Rectal smooth muscle tissue (tissue), 1 donor: ENCODE results near the gene ACOX1.

Experiments
- H3K27ac ChIP-seq: one replicate; pipeline ENCODE4 v1.7.0; 2013; ENCODE audit warnings: low read depth, low read length, inconsistent platforms
- H3K27me3 ChIP-seq: one replicate; pipeline ENCODE4 v1.7.0; 2013; ENCODE audit warnings: low read length; ENCODE audit not compliant: control insufficient read depth, insufficient read depth
- H3K36me3 ChIP-seq: one replicate; pipeline ENCODE4 v1.7.0; 2013; ENCODE audit warnings: low read length; ENCODE audit not compliant: control insufficient read depth, insufficient read depth
- H3K4me1 ChIP-seq: one replicate; pipeline ENCODE4 v1.7.0; 2013; ENCODE audit warnings: low read length; ENCODE audit not compliant: control insufficient read depth, insufficient read depth
- H3K4me3 ChIP-seq: one replicate; pipeline ENCODE4 v1.7.0; 2013; ENCODE audit warnings: low read length
- H3K9ac ChIP-seq: one replicate; pipeline ENCODE4 v1.7.0; 2013; ENCODE audit warnings: low read length

Gene ACOX1

DNA sequence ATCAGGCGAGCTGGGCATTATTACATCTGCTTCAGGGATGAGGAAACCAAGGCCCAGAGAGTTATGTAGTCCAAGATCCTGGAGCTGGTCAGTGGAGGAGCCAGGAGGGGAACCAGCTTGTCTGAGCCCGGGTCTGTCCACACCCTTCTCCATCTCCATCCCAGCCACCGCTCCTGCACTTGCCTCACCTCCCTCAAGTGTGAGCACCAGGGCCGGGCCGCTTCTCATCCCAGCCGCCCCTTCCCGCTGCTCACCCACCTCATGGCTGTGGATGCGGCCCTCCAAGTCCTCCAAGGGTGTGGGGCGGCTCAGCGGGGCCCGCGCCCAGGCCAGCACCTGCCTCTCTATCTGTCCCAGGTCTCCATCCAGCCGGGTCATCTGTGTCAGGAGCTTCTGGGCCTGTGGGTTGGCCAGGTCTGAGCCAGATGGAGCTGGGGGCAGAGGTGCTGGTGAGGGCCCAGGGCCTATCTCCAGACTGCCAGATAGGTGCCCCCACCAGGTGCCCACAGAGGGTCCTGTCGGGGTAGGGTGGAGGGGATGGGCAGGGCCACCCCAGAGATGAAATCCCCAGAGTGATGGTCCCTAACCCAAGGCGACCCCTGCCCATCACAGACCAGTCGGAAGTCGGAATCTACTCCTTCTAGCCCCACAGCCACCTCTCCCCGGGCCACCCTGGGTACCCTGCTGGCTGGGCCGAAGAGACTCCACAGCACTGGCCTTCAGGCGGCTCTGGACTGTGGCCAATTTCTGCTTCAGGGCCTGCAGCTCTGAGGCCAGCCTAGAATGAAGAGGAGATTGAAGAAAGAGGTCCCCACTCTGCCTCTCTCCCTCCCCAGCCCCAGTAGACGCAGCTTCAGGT, 38.7 kb upstream of the ACOX1 start:
- no peaks in the 10 kb centered on the region for H3K36me3 ChIP-seq
- H3K4me3 ChIP-seq, result no peak overlapping the region
- H3K27me3 ChIP-seq, result no peaks in the 10 kb centered on the region
- no peak overlapping the region for H3K27ac ChIP-seq
- H3K9ac ChIP-seq, result no peak overlapping the region
- no peaks in the 10 kb centered on the region for H3K4me1 ChIP-seq

DNA sequence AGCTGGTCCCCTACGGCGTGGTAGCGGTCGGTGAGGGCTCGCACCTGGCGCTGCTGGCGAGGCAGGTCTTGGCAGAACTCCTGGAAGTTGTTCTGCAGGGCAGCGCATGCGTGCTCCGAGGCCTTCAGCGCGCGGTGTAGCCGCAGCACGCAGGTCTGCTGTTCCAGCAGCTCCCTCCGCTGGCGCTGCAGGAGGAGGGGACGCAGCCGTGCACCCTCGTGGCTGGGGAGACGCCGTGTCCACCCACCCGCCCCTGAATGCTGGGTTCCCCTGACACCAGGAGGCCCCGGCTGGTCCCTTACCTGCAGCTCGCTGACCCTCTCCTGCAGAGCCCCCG, 35.9 kb upstream of the ACOX1 start:
- no peaks in the 10 kb centered on the region for H3K36me3 ChIP-seq
- no peak overlapping the region for H3K4me3 ChIP-seq
- H3K4me1 ChIP-seq, result no peaks in the 10 kb centered on the region
- no peak overlapping the region for H3K27ac ChIP-seq
- no peaks in the 10 kb centered on the region for H3K27me3 ChIP-seq
- H3K9ac ChIP-seq, result no peak overlapping the region

DNA sequence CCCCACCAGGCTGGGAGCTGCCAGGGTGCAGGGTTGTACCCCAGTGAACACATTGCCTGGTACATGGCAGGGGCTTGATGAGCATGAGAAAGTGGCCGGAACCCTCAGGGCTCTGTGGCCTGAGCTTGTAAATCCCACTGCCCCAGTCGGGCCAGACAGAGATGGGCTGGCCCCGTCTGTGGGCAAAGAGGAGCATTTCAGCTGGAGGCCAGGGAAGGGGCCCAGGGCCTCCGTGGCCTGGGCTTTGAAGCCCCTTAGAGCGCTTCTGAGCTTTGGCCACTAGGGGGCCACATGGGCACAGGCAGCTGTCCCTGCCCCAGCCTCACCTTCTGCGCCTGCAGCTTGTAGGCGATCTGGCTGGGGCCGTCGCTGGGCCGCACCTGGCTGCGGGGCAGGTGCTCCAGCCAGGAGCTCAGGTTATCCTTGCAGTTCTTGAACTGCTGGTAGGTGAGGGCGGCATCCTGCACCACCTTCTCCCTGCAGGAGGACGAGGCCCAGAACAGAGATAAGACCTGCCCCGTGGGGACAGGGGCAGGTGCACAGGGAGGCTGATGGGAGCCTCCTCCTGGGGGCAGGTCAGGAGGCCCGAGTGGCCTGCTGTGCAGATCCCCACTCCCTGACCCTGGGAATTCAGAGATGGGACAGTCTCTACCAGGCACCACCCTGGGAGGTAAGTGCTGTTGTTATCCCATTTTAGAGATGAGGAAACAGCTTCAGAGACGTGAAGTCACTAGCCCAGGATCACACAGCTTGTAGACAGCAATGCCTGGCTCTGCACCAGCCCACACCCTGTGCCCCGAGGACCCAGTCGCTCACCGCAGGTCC, 35.3 kb upstream of the ACOX1 start:
- Histone ChIP-seq H3K4me1 (no peaks in the 10 kb centered on the region), H3K27me3 (no peaks in the 10 kb centered on the region), H3K27ac (no peak overlapping the region), H3K36me3 (no peaks in the 10 kb centered on the region), H3K9ac (no peak overlapping the region), H3K4me3 (no peak overlapping the region)

DNA sequence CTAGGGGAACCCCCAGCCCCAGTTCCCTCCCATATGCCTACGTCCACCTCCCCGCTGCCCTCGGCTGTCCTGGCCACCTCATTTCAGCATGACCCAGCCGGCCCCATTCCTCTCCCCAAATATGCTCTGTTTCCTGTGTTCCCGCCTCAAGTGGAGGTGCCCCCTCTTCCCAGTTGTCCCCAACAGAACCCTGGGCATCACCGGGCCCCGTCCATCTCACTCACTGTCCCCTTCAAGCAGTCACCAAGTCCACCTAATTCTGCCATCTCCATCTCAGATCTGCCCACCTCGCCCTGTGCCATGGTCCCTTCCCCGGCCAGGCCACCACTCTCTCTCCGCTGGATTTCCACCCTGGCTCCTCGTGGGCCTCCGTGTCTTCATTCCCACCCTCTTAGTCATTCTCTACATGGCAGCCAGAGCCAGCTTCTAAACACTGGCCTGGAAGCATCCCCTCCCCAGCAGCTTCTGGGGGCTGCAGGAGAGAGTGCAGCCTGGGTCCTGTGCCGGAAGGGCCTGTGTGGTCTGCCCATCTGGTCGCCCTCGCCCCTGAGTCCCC, 34.5 kb upstream of the ACOX1 start:
- H3K9ac ChIP-seq, result no peak overlapping the region

DNA sequence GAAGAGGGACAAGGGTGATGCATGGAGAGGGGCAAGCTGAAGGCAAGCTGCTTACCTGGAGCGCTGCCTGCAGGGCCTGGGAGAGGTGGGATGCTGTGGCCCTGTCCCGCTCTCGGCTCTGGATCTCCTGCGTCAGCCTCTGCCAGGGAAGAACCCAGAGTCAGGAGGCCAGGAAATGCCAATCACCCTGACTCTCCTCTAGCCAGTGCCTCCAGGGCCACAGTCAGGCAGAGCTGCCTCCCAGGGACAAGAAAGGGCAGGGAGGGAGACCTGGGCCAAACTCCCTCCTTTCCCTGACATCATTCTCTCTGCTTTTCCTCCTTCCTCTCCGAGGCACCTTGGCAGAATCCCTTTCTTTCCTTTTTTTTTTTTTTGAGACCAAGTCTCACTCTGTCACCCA, 33.0 kb upstream of the ACOX1 start:
- Histone ChIP-seq H3K27ac (no peak overlapping the region), H3K4me1 (no peaks in the 10 kb centered on the region), H3K36me3 (no peaks in the 10 kb centered on the region), H3K4me3 (no peak overlapping the region), H3K27me3 (no peaks in the 10 kb centered on the region), H3K9ac (no peak overlapping the region)

More for the DNA sequence above, 34.5 kb upstream of the ACOX1 start:
- H3K4me1 ChIP-seq, result no peaks in the 10 kb centered on the region
- no peaks in the 10 kb centered on the region for H3K27me3 ChIP-seq
- no peak overlapping the region for H3K27ac ChIP-seq
- no peaks in the 10 kb centered on the region for H3K36me3 ChIP-seq
- no peak overlapping the region for H3K4me3 ChIP-seq

DNA sequence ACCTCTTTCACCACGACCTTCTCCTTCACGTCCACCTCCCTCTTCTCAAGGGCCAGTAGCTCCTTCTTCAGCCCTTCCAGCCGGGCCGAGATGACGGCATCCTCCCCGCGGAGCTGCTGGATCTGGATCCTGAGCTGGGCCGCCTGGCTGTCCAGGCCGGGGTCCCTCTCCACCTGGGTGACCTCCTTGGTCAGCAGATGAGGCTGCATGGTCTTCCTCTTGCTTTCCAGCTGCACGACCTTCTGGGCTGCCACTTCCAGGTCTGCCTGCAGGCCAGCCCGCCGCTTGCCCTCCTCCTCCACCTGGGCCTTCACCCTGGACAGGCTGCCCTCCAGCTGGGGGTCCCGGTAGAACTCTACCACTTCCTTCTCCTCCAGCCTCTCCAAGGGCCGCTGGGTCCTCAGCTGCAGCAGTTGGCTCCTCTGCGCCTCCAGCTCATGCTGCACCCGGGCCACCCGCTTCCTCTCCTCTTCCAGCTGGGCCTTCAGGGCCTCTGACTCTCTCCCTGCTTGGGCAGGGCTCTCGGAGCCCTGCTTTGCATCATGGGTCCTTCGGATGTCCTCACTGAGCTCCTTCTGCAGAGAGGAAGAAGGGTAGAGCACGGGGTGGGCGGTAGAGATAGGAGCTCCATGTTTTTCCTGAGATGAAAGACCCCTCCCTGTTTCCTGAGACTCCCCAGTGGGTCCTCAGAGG, 31.1 kb upstream of the ACOX1 start:
- Histone ChIP-seq H3K4me3 (no peak overlapping the region), H3K4me1 (no peaks in the 10 kb centered on the region), H3K36me3 (no peaks in the 10 kb centered on the region), H3K9ac (no peak overlapping the region), H3K27me3 (no peaks in the 10 kb centered on the region), H3K27ac (no peak overlapping the region)

DNA sequence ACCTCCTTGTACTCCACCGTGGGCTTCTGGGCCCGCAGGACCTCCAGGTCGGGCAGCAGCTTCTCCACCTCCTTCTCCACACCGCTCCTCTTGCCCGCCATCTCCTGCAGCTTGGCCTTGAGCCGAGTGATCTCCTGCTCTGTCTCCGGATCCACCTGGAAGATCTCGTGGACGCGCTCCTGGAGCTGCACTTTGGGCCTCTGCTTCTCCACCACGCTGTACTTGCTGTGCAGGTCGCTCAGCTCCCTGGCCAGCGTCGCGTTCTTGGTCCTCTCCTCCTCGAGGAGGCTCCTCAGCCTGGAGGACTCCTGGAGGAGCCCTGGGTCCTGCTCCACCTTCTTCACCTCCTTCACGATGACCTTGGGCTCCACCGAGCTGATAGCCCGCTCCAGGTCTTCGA, 30.5 kb upstream of the ACOX1 start:
- Histone ChIP-seq H3K9ac (no peak overlapping the region), H3K27me3 (no peaks in the 10 kb centered on the region), H3K4me3 (no peak overlapping the region), H3K4me1 (no peaks in the 10 kb centered on the region), H3K36me3 (no peaks in the 10 kb centered on the region), H3K27ac (no peak overlapping the region)

DNA sequence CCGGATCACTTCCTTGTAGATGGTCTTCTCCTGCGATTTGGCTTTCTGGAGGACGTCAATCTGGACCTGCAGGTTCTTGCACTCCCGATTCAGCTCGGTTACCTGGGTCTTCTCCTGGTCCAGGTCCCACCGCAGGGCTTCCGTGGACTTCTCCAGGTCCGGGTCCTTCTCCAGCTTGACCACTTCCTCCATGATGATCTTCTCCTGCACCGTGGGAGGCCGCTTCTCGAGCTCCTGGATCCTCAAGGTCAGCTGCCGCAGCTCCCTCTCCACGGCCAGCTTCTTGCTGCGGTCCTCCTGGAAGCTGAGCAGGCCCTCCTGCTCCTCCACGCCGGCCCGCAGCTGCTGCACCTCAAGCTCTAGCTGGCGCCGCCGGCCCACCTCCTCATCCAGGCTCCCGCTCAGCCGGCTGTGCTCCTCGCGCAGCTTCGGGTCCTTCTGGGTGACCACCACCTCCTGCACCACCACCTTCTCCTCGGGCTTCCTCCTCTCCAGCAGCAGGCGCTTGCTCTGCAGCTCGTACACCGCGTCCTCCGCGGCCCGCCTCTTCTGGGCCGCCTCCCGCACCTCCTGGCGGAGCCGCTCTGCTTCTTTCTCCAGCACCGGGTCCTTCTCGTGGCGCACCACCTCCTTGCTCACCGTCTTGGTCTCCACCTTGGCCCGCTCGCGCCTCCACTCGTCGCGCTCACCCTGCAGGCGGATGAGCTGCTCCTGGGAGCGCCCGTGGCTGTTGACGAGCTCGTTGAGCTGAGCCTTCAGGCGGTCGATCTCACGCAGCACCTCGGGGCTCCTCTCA, 29.9 kb upstream of the ACOX1 start:
- no peak overlapping the region for H3K9ac ChIP-seq
- H3K4me1 ChIP-seq, result no peaks in the 10 kb centered on the region
- no peaks in the 10 kb centered on the region for H3K27me3 ChIP-seq
- no peak overlapping the region for H3K4me3 ChIP-seq
- no peak overlapping the region for H3K27ac ChIP-seq
- no peaks in the 10 kb centered on the region for H3K36me3 ChIP-seq

DNA sequence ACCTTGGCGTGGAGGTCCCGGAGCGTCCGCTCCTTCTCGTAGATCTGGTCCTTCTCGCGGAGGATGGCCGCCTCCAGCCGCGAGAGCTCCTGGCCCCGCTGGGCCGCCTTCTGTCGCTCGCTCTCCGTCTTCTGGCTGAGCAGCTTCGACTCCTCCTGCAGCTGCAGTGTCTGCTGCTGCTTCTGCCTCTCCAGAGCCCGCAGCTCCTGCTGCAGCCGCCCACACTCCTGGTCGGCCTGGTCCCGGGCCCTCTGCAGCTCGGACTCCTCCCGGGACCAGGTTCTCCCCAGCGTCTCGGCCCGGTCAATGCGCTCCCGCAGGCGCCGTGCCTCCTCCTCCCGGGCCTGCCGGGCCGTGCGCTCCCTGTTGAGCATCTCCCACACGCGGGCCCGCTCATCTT, 29.2 kb upstream of the ACOX1 start:
- Histone ChIP-seq H3K9ac (no peak overlapping the region), H3K4me3 (no peak overlapping the region), H3K27ac (no peak overlapping the region), H3K4me1 (no peaks in the 10 kb centered on the region), H3K27me3 (no peaks in the 10 kb centered on the region), H3K36me3 (no peaks in the 10 kb centered on the region)

DNA sequence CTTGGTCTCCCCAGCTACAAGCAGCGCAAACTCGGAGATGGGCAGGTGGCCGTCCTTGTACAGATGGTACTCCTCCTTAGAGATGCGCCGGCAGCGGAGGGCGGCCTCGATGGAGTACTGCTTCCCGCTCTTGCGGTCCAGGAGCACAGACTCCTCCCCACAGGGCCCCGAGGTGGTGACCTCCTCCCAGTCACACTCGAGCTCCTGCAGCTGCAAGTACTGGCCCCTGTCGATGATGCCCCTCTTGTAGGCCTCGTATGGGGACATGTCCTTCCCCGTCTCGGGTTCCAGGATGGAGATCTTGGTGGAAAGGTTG, 28.8 kb upstream of the ACOX1 start:
- H3K4me3 ChIP-seq, result no peak overlapping the region

DNA sequence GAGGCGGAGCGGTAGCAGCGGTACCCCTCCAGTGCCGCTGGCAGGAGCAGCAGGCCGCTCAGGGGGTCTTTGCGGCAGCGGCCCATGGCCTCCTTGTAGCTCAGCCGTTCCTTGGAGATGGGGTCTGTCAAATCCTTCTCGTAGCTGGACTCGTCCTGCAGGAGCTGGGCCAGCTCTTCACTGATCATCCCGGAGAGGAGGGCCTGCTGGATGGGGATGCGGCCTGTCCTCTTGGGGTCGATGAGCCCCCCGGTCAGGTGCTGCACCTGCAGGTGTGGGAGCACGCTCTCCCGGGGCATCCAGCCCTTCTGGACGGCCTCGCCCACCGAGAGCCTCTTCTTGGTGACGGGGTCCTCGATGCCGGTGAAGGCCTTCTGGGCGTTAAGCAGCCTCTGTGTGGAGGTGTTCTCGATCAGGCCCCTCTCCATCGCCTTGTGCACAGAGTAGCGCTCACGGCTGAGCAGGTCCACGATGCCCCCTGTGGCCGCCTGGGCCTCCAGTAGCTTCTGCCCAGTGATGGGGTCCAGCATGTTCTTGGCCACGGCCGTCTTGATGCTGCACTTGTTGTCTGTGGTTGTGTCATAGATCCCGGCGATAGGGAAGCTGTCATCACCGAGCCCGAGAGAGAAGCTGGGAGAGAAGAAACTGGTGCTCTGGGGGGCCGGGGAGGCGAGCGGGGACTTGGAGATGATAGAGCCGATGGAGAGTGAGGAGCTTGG, 28.3 kb upstream of the ACOX1 start:
- Histone ChIP-seq H3K4me1 (no peaks in the 10 kb centered on the region), H3K4me3 (no peak overlapping the region), H3K27ac (no peak overlapping the region), H3K27me3 (no peaks in the 10 kb centered on the region), H3K9ac (no peak overlapping the region), H3K36me3 (peaks cover under 1% of the 10 kb centered on the region)

More for the DNA sequence above, 28.8 kb upstream of the ACOX1 start:
- no peak overlapping the region for H3K9ac ChIP-seq
- H3K4me1 ChIP-seq, result no peaks in the 10 kb centered on the region
- H3K27ac ChIP-seq, result no peak overlapping the region
- H3K27me3 ChIP-seq, result no peaks in the 10 kb centered on the region
- H3K36me3 ChIP-seq, result no peaks in the 10 kb centered on the region
